ENCODE data around the gene GRID2. TPM values are rescaled to one million over a fixed set of nuclear protein-coding genes. Genes with fewer than 3 reads are reported as not detected.

Gene GRID2
- total RNA-seq, 1 experiment from 2014 or later = 2.2 TPM

GRCh38 chr4:93348896-93349295 is 1045.1 kb downstream of the GRID2 start:
- Histone ChIP-seq H4K20me1 (ENCODE audit: low read length) (no peaks in the 10 kb centered on the region), H3K4me1 (ENCODE audit: insufficient read depth, low read length) (no peaks in the 10 kb centered on the region), H3K9me2 (replicated peaks; ENCODE audit: low read length) (no peaks in the 10 kb centered on the region), H3K4me2 (ENCODE audit: low read length) (no peak overlapping the region), H3K36me3 (ENCODE audit: low read depth, low read length) (no peaks in the 10 kb centered on the region), H3K79me2 (ENCODE audit: low read length) (no peaks in the 10 kb centered on the region), H3K9ac (ENCODE audit: low read length) (no peak overlapping the region), H3K27ac (ENCODE audit: low read length) (no peak overlapping the region), H3K9me3 (ENCODE audit: low read length) (no peaks in the 10 kb centered on the region), H3F3A (ENCODE audit: low read length, unreplicated experiment) (no peaks in the 10 kb centered on the region), H2AFZ (ENCODE audit: low read length) (no peak overlapping the region), H3K27me3 (ENCODE audit: low read length) (no peaks in the 10 kb centered on the region), H3K4me3 (ENCODE audit: low read length) (no peak overlapping the region)
- no peak for ATAC-seq
- DNase-seq = no peak
- POLR2A ChIA-PET (ENCODE audit: unreplicated experiment) = no interaction called here
- TF ChIP-seq CTCF (conservative IDR thresholded peaks at IDR 0.05; ENCODE audit: low read depth, low read length) (no peak), EZH2 (IDR thresholded peaks at IDR 0.05; ENCODE audit: low read length, unreplicated experiment) (no peak), EZH2phosphoT487 (IDR thresholded peaks at IDR 0.05; ENCODE audit: borderline replicate concordance, low read length) (no peak)
- CTCF ChIA-PET = no interaction called here
- BruUV-seq (replicated peaks) = no TSS peak
- intact Hi-C loops (cut with micrococcal nuclease) = no loop called here

GRCh38 chr4:93351846-93352245 is 1048.1 kb downstream of the GRID2 start:
- POLR2A ChIA-PET (ENCODE audit: unreplicated experiment) = no interaction called here
- no peaks in the 10 kb centered on the region for H3F3A ChIP-seq (ENCODE audit: low read length, unreplicated experiment)
- ATAC-seq (no peak), DNase-seq (no peak)
- H3K36me3 ChIP-seq (ENCODE audit: low read depth, low read length) = no peaks in the 10 kb centered on the region
- H4K20me1 ChIP-seq (ENCODE audit: low read length) = no peaks in the 10 kb centered on the region
- TF ChIP-seq EZH2 (IDR thresholded peaks at IDR 0.05; ENCODE audit: low read length, unreplicated experiment) (no peak), EZH2phosphoT487 (IDR thresholded peaks at IDR 0.05; ENCODE audit: borderline replicate concordance, low read length) (no peak), CTCF (conservative IDR thresholded peaks at IDR 0.05; ENCODE audit: low read depth, low read length) (no peak)
- H3K27ac ChIP-seq (ENCODE audit: low read length) = no peak overlapping the region
- H3K27me3 ChIP-seq (ENCODE audit: low read length) = no peaks in the 10 kb centered on the region
- H3K9ac ChIP-seq (ENCODE audit: low read length) = no peak overlapping the region
- no peak overlapping the region for H2AFZ ChIP-seq (ENCODE audit: low read length)
- intact Hi-C loops (cut with micrococcal nuclease) = no loop called here
- H3K4me2 ChIP-seq (ENCODE audit: low read length) = no peak overlapping the region
- H3K79me2 ChIP-seq (ENCODE audit: low read length) = no peaks in the 10 kb centered on the region
- no peaks in the 10 kb centered on the region for H3K4me1 ChIP-seq (ENCODE audit: insufficient read depth, low read length)
- H3K4me3 ChIP-seq (ENCODE audit: low read length) = no peak overlapping the region
- BruUV-seq (replicated peaks) = no TSS peak
- H3K9me2 ChIP-seq (replicated peaks; ENCODE audit: low read length) = no peaks in the 10 kb centered on the region
- H3K9me3 ChIP-seq (ENCODE audit: low read length) = no peaks in the 10 kb centered on the region
- CTCF ChIA-PET = no interaction called here

GRCh38 chr4:93355411-93355810 is 1051.6 kb downstream of the GRID2 start:
- Histone ChIP-seq H3F3A (ENCODE audit: low read length, unreplicated experiment) (no peaks in the 10 kb centered on the region), H3K27me3 (ENCODE audit: low read length) (no peaks in the 10 kb centered on the region), H3K4me3 (ENCODE audit: low read length) (no peak overlapping the region), H3K9me3 (ENCODE audit: low read length) (no peaks in the 10 kb centered on the region), H3K36me3 (ENCODE audit: low read depth, low read length) (no peaks in the 10 kb centered on the region), H4K20me1 (ENCODE audit: low read length) (no peaks in the 10 kb centered on the region), H3K4me2 (ENCODE audit: low read length) (no peak overlapping the region), H3K9ac (ENCODE audit: low read length) (no peak overlapping the region), H3K4me1 (ENCODE audit: insufficient read depth, low read length) (no peaks in the 10 kb centered on the region), H3K27ac (ENCODE audit: low read length) (no peak overlapping the region), H3K9me2 (replicated peaks; ENCODE audit: low read length) (no peaks in the 10 kb centered on the region), H2AFZ (ENCODE audit: low read length) (no peak overlapping the region), H3K79me2 (ENCODE audit: low read length) (no peaks in the 10 kb centered on the region)
- TF ChIP-seq CTCF (conservative IDR thresholded peaks at IDR 0.05; ENCODE audit: low read depth, low read length) = no peak
- TF ChIP-seq EZH2 (IDR thresholded peaks at IDR 0.05; ENCODE audit: low read length, unreplicated experiment) = no peak
- no peak for TF ChIP-seq EZH2phosphoT487 (IDR thresholded peaks at IDR 0.05; ENCODE audit: borderline replicate concordance, low read length)
- ChIA-PET CTCF (no interaction called here), POLR2A (ENCODE audit: unreplicated experiment) (no interaction called here)
- BruUV-seq (replicated peaks) = no TSS peak
- ATAC-seq (no peak), DNase-seq (peak; percentile 47)
- intact Hi-C loops (cut with micrococcal nuclease) = no loop called here
